Ramos (cell line): ENCODE data around the gene SLC24A3.

ENCODE experiments used
- in situ Hi-C: fragments of 300-500 bp; cut with MboI; formaldehyde crosslinking; loops from one replicate; pipeline ENCODE4 v1.14.3; 2022; ENCODE audit warnings: low sequenced_read_pairs; ENCODE audit not compliant: unreplicated experiment

The SLC24A3 gene

DNA sequence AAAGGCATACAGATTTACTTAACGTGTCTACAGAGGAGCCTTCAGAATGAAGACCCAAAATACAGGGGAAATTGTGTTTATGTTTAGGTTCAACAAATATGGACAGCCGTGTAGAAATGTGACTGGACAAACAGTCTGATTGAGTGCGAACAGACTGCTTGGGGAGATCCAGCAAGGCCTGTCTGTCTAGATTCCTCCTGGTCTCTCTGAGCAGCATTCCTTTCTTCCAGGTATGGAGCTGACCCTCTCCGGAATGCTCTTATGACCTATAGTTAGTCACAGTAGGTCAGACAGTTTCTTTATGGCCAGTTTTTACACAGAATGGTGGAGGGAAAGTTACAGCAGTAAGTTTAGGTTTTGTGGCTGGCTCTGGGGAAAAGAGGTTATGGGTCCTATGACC, 554.6 kb downstream of the SLC24A3 start:
- in situ Hi-C loops: no loop called here

DNA sequence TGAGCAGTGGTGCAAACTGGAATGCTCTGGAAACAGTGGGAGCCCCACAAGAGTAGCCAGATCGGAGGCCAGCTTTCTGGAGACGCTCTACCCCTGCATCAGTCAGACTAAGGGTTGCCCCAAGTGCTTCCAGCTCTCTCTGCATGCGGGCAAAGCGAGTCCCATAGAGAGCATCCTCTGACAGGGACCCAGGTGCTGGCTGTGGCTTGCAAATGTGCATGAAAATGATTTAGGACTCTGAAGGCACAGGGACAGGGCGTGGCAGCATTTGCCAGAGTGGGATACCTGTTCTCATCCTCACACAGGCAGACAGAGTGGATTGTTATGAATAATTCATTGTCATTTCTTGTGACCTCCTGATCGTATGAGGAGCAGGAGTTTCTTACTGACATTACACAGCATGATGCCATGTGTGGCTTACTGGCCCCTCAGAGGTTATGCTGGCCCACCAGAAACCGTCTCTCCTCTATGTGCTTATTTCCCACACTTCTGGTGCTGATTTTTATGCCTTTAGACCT, 555.9 kb downstream of the SLC24A3 start:
- in situ Hi-C loops: no loop called here

DNA sequence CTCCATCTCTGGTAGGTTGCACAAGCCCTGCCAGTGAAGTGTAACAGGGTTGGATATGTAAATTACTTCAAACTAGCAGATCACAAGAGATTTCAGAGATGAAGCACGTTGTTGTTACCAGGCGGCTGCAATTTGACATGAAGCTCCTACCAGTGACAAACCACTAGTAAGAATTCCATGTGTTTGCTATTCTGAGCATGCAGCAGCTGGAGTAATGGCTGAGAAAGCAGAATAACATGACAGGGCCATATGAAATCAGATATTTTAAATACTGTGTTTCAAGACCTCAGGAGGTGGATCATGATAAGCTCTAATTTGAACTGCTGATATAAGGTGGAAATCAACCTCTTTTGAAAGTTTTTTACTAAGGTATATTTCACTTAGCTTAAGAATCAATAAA, 557.1 kb downstream of the SLC24A3 start:
- in situ Hi-C loops: no loop called here

DNA sequence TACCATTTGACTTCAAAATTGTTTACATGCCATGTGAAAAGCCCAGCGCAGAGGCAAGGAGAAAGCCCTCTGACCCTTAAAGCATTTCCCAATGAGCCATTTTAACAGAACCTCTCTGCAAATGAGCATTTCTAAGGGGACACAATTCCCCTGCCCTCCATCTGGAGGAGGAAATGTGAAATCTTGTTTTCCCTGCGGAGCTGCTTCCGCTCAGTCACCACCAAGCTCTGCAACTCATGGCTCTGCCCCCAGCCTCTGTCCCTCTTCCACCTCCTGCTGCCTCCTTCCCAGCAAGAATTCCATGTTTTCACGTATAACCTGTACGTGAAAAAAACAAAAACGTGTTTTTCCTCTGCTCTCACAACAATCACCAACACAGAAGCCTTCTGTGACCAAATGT, 557.9 kb downstream of the SLC24A3 start:
- in situ Hi-C loops: no loop called here

DNA sequence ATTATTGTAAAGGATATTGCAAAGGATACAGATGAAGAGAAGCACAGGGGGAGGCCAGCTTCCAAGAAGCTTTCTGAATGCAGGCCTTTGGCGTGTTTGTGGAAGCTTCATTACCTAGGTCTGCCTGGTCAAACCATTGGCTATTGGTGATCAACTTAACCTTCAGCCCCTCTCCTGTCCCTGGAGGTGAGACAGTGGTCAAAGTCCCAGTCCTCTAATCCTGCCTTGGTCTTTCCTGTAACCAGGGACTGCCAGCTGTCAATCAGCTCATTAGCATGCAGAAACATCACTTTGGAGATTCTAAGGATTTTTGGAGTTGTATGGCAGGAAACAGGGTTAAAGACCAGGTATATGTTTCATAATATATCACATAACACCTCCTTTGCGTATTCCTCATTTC, 558.6 kb downstream of the SLC24A3 start:
- in situ Hi-C loops: no loop called here
